ENCODE data around the gene RXFP1.

RXFP1 gene

GRCh38 chr4:158541506-158541905 is 19.8 kb downstream of the RXFP1 start:
- DNase-seq (ENCODE audit: low read depth in 3 of 3, low spot score in 1 of 3), result no peak

GRCh38 chr4:158543191-158543590 is 21.5 kb downstream of the RXFP1 start:
- no peak for DNase-seq (ENCODE audit: low read depth in 3 of 3, low spot score in 1 of 3)

GRCh38 chr4:158544141-158544540 is 22.5 kb downstream of the RXFP1 start:
- no peak for DNase-seq (ENCODE audit: low read depth in 3 of 3, low spot score in 1 of 3)

GRCh38 chr4:158553364-158553763 is 31.7 kb downstream of the RXFP1 start:
- no peak for DNase-seq (ENCODE audit: low read depth in 3 of 3, low spot score in 1 of 3)

- no peak for DNase-seq (ENCODE audit: low read depth in 3 of 3, low spot score in 1 of 3)
These were observed 38.6 kb downstream of the RXFP1 start for GRCh38 chr4:158560284-158560683.

- no peak for DNase-seq (ENCODE audit: low read depth in 3 of 3, low spot score in 1 of 3)
These were observed 45.2 kb downstream of the RXFP1 start for GRCh38 chr4:158566860-158567259.

- DNase-seq (ENCODE audit: low read depth in 3 of 3, low spot score in 1 of 3), result no peak
These were observed 50.1 kb downstream of the RXFP1 start for GRCh38 chr4:158571736-158572135.

- DNase-seq (ENCODE audit: low read depth in 3 of 3, low spot score in 1 of 3), result no peak
These were observed 50.9 kb downstream of the RXFP1 start for GRCh38 chr4:158572608-158573007.

- DNase-seq (ENCODE audit: low read depth in 3 of 3, low spot score in 1 of 3), result no peak
These were observed 56.8 kb downstream of the RXFP1 start for GRCh38 chr4:158578476-158578875.

- no peak for DNase-seq (ENCODE audit: low read depth in 3 of 3, low spot score in 1 of 3)
These were observed 58.4 kb downstream of the RXFP1 start for GRCh38 chr4:158580064-158580463.

- no peak for DNase-seq (ENCODE audit: low read depth in 3 of 3, low spot score in 1 of 3)
These were observed 59.5 kb downstream of the RXFP1 start for GRCh38 chr4:158581161-158581560.

GRCh38 chr4:158586881-158587280 is 65.2 kb downstream of the RXFP1 start:
- no peak for DNase-seq (ENCODE audit: low read depth in 3 of 3, low spot score in 1 of 3)

GRCh38 chr4:158588285-158588684 is 66.6 kb downstream of the RXFP1 start:
- DNase-seq (ENCODE audit: low read depth in 3 of 3, low spot score in 1 of 3), result no peak

GRCh38 chr4:158588777-158589176 is 67.1 kb downstream of the RXFP1 start:
- DNase-seq (ENCODE audit: low read depth in 3 of 3, low spot score in 1 of 3), result no peak

GRCh38 chr4:158590306-158590705 is 68.6 kb downstream of the RXFP1 start:
- no peak for DNase-seq (ENCODE audit: low read depth in 3 of 3, low spot score in 1 of 3)

- no peak for DNase-seq (ENCODE audit: low read depth in 3 of 3, low spot score in 1 of 3)
These were observed 69.1 kb downstream of the RXFP1 start for GRCh38 chr4:158590824-158591223.

- no peak for DNase-seq (ENCODE audit: low read depth in 3 of 3, low spot score in 1 of 3)
These were observed 76.4 kb downstream of the RXFP1 start for GRCh38 chr4:158597879-158598596.

GRCh38 chr4:158599150-158599549 is 77.5 kb downstream of the RXFP1 start:
- no peak for DNase-seq (ENCODE audit: low read depth in 3 of 3, low spot score in 1 of 3)

GRCh38 chr4:158599765-158600498 is 78.2 kb downstream of the RXFP1 start:
- no peak for DNase-seq (ENCODE audit: low read depth in 3 of 3, low spot score in 1 of 3)

- no peak for DNase-seq (ENCODE audit: low read depth in 3 of 3, low spot score in 1 of 3)
These were observed 82.7 kb downstream of the RXFP1 start for GRCh38 chr4:158604369-158604768.

- DNase-seq (ENCODE audit: low read depth in 3 of 3, low spot score in 1 of 3), result no peak
These were observed 83.7 kb downstream of the RXFP1 start for GRCh38 chr4:158605393-158605792.

- no peak for DNase-seq (ENCODE audit: low read depth in 3 of 3, low spot score in 1 of 3)
These were observed 85.3 kb downstream of the RXFP1 start for GRCh38 chr4:158606969-158607368.

- no peak for DNase-seq (ENCODE audit: low read depth in 3 of 3, low spot score in 1 of 3)
These were observed 87.4 kb downstream of the RXFP1 start for GRCh38 chr4:158609116-158609515.
